ENCODE measurements around the gene NPIPB6.

NPIPB6 gene

GRCh38 chr16:28324235-28324886, 38.9 kb downstream of the NPIPB6 start:
- no peak for TF ChIP-seq CTCF (IDR thresholded peaks at IDR 0.05; ENCODE audit: low read length)
- no peak for TF ChIP-seq EZH2phosphoT487 (IDR thresholded peaks at IDR 0.05; ENCODE audit: low read length)
- no peak for TF ChIP-seq EZH2 (optimal IDR thresholded peaks at IDR 0.05; ENCODE audit: low read depth, low read length)
- no peaks in the 10 kb centered on the region for H4K20me1 ChIP-seq (ENCODE audit: insufficient read depth, low read length)
- no peaks in the 10 kb centered on the region for H3K79me2 ChIP-seq (ENCODE audit: low read length)
- H3K4me1 ChIP-seq (ENCODE audit: low read length): peaks cover 9% of the 10 kb centered on the region
- H3K4me2 ChIP-seq (ENCODE audit: low read depth, low read length): no peak overlapping the region
- no peaks in the 10 kb centered on the region for H3F3A ChIP-seq (ENCODE audit: insufficient read depth, low read length)
- DNase-seq: no peak
- no peaks in the 10 kb centered on the region for H3K9me3 ChIP-seq (replicated peaks; ENCODE audit: insufficient read depth, low read length)
- H3K9me2 ChIP-seq (replicated peaks; ENCODE audit: insufficient read depth, low read length): no peaks in the 10 kb centered on the region
- H3K9ac ChIP-seq (ENCODE audit: low read length): no peak overlapping the region
- no peak overlapping the region for H2AFZ ChIP-seq (ENCODE audit: low read length)
- H3K27me3 ChIP-seq (replicated peaks; ENCODE audit: insufficient read depth, low read length): peaks cover 5% of the 10 kb centered on the region; the same call in 1 of the 2 replicates
- no peak overlapping the region for H3K4me3 ChIP-seq (ENCODE audit: low read length)
- no peak overlapping the region for H3K27ac ChIP-seq (ENCODE audit: low read length)
- no peaks in the 10 kb centered on the region for H3K36me3 ChIP-seq (replicated peaks; ENCODE audit: insufficient read depth, low read length)

- Histone ChIP-seq H3K4me2 (ENCODE audit: low read depth, low read length) (no peak overlapping the region), H3K9me2 (replicated peaks; ENCODE audit: insufficient read depth, low read length) (no peaks in the 10 kb centered on the region), H3K9me3 (replicated peaks; ENCODE audit: insufficient read depth, low read length) (no peaks in the 10 kb centered on the region), H4K20me1 (ENCODE audit: insufficient read depth, low read length) (no peaks in the 10 kb centered on the region), H3K79me2 (ENCODE audit: low read length) (no peaks in the 10 kb centered on the region), H3K4me1 (ENCODE audit: low read length) (peaks cover 9% of the 10 kb centered on the region), H2AFZ (ENCODE audit: low read length) (no peak overlapping the region), H3K27ac (ENCODE audit: low read length) (no peak overlapping the region), H3K4me3 (ENCODE audit: low read length) (no peak overlapping the region), H3K9ac (ENCODE audit: low read length) (no peak overlapping the region), H3K27me3 (replicated peaks; ENCODE audit: insufficient read depth, low read length) (peaks cover 16% of the 10 kb centered on the region; the same call in 1 of the 2 replicates), H3K36me3 (replicated peaks; ENCODE audit: insufficient read depth, low read length) (no peaks in the 10 kb centered on the region), H3F3A (ENCODE audit: insufficient read depth, low read length) (no peaks in the 10 kb centered on the region)
- peak; percentile 41 for DNase-seq
- TF ChIP-seq CTCF (IDR thresholded peaks at IDR 0.05; ENCODE audit: low read length) (peak; percentile 86), EZH2phosphoT487 (IDR thresholded peaks at IDR 0.05; ENCODE audit: low read length) (no peak)
These were observed 41.5 kb downstream of the NPIPB6 start for GRCh38 chr16:28321700-28322411.

GRCh38 chr16:28320741-28321140, 42.6 kb downstream of the NPIPB6 start:
- Histone ChIP-seq H4K20me1 (ENCODE audit: insufficient read depth, low read length) (no peaks in the 10 kb centered on the region), H3F3A (ENCODE audit: insufficient read depth, low read length) (no peaks in the 10 kb centered on the region), H3K4me2 (ENCODE audit: low read depth, low read length) (no peak overlapping the region), H3K9me3 (replicated peaks; ENCODE audit: insufficient read depth, low read length) (no peaks in the 10 kb centered on the region), H3K9me2 (replicated peaks; ENCODE audit: insufficient read depth, low read length) (no peaks in the 10 kb centered on the region), H3K27me3 (replicated peaks; ENCODE audit: insufficient read depth, low read length) (peaks cover 16% of the 10 kb centered on the region; the same call in 1 of the 2 replicates), H3K27ac (ENCODE audit: low read length) (no peak overlapping the region), H3K4me1 (ENCODE audit: low read length) (peaks cover 9% of the 10 kb centered on the region), H3K36me3 (replicated peaks; ENCODE audit: insufficient read depth, low read length) (no peaks in the 10 kb centered on the region), H2AFZ (ENCODE audit: low read length) (no peak overlapping the region), H3K79me2 (ENCODE audit: low read length) (no peaks in the 10 kb centered on the region), H3K4me3 (ENCODE audit: low read length) (no peak overlapping the region), H3K9ac (ENCODE audit: low read length) (no peak overlapping the region)
- no peak for TF ChIP-seq CTCF (IDR thresholded peaks at IDR 0.05; ENCODE audit: low read length)
- DNase-seq: no peak
